ENCODE data around the gene HDGF.
A peak's percentile ranks its signal among the peaks of the same experiment; 100 is the strongest.

HDGF gene

GRCh38 chr1:156707417-156708217 lies 43.9 kb downstream of the HDGF start:
- TF ChIP-seq, protein P1, sequence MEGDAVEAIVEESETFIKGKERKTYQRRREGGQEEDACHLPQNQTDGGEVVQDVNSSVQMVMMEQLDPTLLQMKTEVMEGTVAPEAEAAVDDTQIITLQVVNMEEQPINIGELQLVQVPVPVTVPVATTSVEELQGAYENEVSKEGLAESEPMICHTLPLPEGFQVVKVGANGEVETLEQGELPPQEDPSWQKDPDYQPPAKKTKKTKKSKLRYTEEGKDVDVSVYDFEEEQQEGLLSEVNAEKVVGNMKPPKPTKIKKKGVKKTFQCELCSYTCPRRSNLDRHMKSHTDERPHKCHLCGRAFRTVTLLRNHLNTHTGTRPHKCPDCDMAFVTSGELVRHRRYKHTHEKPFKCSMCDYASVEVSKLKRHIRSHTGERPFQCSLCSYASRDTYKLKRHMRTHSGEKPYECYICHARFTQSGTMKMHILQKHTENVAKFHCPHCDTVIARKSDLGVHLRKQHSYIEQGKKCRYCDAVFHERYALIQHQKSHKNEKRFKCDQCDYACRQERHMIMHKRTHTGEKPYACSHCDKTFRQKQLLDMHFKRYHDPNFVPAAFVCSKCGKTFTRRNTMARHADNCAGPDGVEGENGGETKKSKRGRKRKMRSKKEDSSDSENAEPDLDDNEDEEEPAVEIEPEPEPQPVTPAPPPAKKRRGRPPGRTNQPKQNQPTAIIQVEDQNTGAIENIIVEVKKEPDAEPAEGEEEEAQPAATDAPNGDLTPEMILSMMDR (IDR thresholded peaks at IDR 0.05): no peak

- TF ChIP-seq, protein P1 (IDR thresholded peaks at IDR 0.05): no peak
These were observed 44.6 kb downstream of the HDGF start for GRCh38 chr1:156706657-156707416.

- TF ChIP-seq, protein P1 (IDR thresholded peaks at IDR 0.05): peak; percentile 98
These were observed 45.4 kb downstream of the HDGF start for GRCh38 chr1:156705918-156706656.

GRCh38 chr1:156705321-156705917 lies 46.1 kb downstream of the HDGF start, which contains the start of gene CRABP2:
CRABP2 (minus strand) TSS chr1:156705583; CDS start chr1:156705446, 137 bp downstream.
- TF ChIP-seq, protein P1 (IDR thresholded peaks at IDR 0.05): no peak

DNA sequence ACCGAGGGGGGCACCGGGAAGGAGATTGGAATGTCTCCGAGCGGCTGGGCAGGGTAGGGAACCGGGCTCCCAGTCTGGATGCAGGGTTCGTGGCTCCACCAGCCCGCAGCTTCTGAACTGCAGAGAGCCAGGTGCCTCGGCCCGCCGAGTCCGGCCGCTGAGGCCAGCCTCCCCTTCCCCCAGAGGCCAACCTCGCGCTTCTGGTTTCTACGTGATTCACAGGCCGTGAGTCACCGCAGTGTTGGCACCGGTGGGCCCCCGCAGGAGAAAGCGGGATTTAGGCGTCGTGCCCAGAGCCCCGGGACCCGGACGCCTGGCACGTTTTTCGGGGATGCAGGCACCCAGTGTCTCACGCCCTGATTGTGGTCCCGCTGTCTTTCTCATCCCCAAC lies 46.5 kb downstream of the HDGF start:
- TF ChIP-seq, protein P1 (IDR thresholded peaks at IDR 0.05): no peak

DNA sequence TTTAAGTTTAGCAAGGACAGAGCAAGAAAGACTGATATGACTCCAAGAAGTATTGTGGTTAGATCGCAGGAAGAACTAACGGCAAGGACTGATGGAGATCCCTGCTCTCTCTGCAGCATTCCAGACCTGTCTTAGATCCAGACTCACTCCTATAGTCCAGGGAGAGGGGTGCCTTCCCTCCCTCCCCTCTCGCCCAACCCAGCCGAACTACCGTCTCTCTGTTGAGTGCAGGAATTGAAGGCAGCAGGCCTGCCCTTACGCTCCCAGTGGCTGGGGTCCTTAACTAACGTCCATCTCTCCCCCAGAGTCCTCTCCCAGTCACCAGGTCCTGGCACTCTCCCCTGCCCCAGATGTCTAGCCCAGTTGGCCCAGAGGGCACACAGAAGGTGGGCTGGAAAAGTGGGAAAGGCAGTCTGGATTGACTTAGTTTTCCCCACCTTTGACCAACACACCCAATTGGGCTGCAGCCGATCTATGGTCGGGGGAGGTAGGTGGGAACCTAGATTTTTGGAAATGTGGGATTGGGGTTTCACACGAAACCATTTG lies 47.2 kb downstream of the HDGF start:
- TF ChIP-seq, protein P1 (IDR thresholded peaks at IDR 0.05): no peak

- TF ChIP-seq, protein P1 (IDR thresholded peaks at IDR 0.05): no peak
These were observed 47.7 kb downstream of the HDGF start for GRCh38 chr1:156703741-156704140.
